Measurements from ENCODE around the gene SRSF6.
"Not testable (repeated sequence)": the region's sequence is repeated elsewhere in the genome, so short reads cannot be mapped to it uniquely, and the experiment has no call there.

The SRSF6 gene

GRCh38 chr20:43448748-43449535, 8.8 kb upstream of the SRSF6 start:
- in situ Hi-C loops (cut with MboI; ENCODE audit: low sequenced_read_pairs) = no loop called here

- in situ Hi-C loops (cut with MboI; ENCODE audit: low sequenced_read_pairs) = no loop called here
Measured at GRCh38 chr20:43450841-43451799, 6.6 kb upstream of the SRSF6 start.

- in situ Hi-C loops (cut with MboI; ENCODE audit: low sequenced_read_pairs) = no loop called here
Measured at GRCh38 chr20:43452404-43453126, 5.1 kb upstream of the SRSF6 start.

- in situ Hi-C loops (cut with MboI; ENCODE audit: low sequenced_read_pairs) = not testable (repeated sequence)
Measured at GRCh38 chr20:43456252-43456651, 1.4 kb upstream of the SRSF6 start.

- in situ Hi-C loops (cut with MboI; ENCODE audit: low sequenced_read_pairs) = no loop called here
Measured at GRCh38 chr20:43456809-43457639, 672 bp upstream of the SRSF6 start.

GRCh38 chr20:43458422-43458924, 777 bp downstream of the SRSF6 start:
- in situ Hi-C loops (cut with MboI; ENCODE audit: low sequenced_read_pairs) = no loop called here

- in situ Hi-C loops (cut with MboI; ENCODE audit: low sequenced_read_pairs) = no loop called here
Measured at GRCh38 chr20:43459022-43459942, 1.6 kb downstream of the SRSF6 start.

- in situ Hi-C loops (cut with MboI; ENCODE audit: low sequenced_read_pairs) = no loop called here
Measured at GRCh38 chr20:43460172-43460829, 2.6 kb downstream of the SRSF6 start.

- in situ Hi-C loops (cut with MboI; ENCODE audit: low sequenced_read_pairs) = no loop called here
Measured at GRCh38 chr20:43460830-43461200, 3.1 kb downstream of the SRSF6 start.

GRCh38 chr20:43461894-43462659, 4.4 kb downstream of the SRSF6 start:
- in situ Hi-C loops (cut with MboI; ENCODE audit: low sequenced_read_pairs) = no loop called here

GRCh38 chr20:43462660-43463526, 5.2 kb downstream of the SRSF6 start:
- in situ Hi-C loops (cut with MboI; ENCODE audit: low sequenced_read_pairs) = no loop called here

- in situ Hi-C loops (cut with MboI; ENCODE audit: low sequenced_read_pairs) = no loop called here
Measured at GRCh38 chr20:43463527-43464218, 6.0 kb downstream of the SRSF6 start.

- in situ Hi-C loops (cut with MboI; ENCODE audit: low sequenced_read_pairs) = no loop called here
Measured at GRCh38 chr20:43464219-43464790, 6.6 kb downstream of the SRSF6 start.

GRCh38 chr20:43465625-43465943, 7.9 kb downstream of the SRSF6 start:
- in situ Hi-C loops (cut with MboI; ENCODE audit: low sequenced_read_pairs) = no loop called here

- in situ Hi-C loops (cut with MboI; ENCODE audit: low sequenced_read_pairs) = no loop called here
Measured at GRCh38 chr20:43467589-43467988, 9.9 kb downstream of the SRSF6 start.

Data from hTERT RPE-1 (cell line).